GM23338 (cell line): ENCODE data around the gene PPAN.

Experiments used
- CTCF ChIP-seq, 2 experiments: fragments of 200-600 bp in 1 of 2; sonication (generic) in 1 of 2; conservative IDR thresholded peaks; 2 replicates each; pipeline versions ENCODE4 v1.5.1 to v1.6.1; 2016 to 2017; ENCODE audit warnings: antibody characterized with exemption in 2 of 2, low read depth in 2 of 2, mild to moderate bottlenecking in 2 of 2, moderate library complexity in 1 of 2
- EZH2 ChIP-seq: fragments of 200-600 bp; sonication (generic); IDR thresholded peaks from one replicate; pipeline ENCODE4 v1.8.0; 2017; ENCODE audit warnings: antibody characterized with exemption, mild to moderate bottlenecking, low read depth; ENCODE audit not compliant: unreplicated experiment
- POLR2AphosphoS5 ChIP-seq: IDR thresholded peaks from 2 replicates; pipeline ENCODE4 v1.6.1; 2016; ENCODE audit warnings: antibody characterized with exemption, low read depth
- TF ChIP-seq, protein P1 (sequence below): IDR thresholded peaks from one replicate; pipeline ENCODE4 v1.6.1; 2018; ENCODE audit warnings: antibody characterized with exemption; ENCODE audit not compliant: unreplicated experiment

GRCh38 chr19:10068205-10068604 is 38.0 kb upstream of the PPAN start:
- TF ChIP-seq CTCF (conservative IDR thresholded peaks at IDR 0.05; ENCODE audit: low read depth in 2 of 2) (no peak), EZH2 (no peak), POLR2AphosphoS5 (no peak)
- TF ChIP-seq, protein P1, sequence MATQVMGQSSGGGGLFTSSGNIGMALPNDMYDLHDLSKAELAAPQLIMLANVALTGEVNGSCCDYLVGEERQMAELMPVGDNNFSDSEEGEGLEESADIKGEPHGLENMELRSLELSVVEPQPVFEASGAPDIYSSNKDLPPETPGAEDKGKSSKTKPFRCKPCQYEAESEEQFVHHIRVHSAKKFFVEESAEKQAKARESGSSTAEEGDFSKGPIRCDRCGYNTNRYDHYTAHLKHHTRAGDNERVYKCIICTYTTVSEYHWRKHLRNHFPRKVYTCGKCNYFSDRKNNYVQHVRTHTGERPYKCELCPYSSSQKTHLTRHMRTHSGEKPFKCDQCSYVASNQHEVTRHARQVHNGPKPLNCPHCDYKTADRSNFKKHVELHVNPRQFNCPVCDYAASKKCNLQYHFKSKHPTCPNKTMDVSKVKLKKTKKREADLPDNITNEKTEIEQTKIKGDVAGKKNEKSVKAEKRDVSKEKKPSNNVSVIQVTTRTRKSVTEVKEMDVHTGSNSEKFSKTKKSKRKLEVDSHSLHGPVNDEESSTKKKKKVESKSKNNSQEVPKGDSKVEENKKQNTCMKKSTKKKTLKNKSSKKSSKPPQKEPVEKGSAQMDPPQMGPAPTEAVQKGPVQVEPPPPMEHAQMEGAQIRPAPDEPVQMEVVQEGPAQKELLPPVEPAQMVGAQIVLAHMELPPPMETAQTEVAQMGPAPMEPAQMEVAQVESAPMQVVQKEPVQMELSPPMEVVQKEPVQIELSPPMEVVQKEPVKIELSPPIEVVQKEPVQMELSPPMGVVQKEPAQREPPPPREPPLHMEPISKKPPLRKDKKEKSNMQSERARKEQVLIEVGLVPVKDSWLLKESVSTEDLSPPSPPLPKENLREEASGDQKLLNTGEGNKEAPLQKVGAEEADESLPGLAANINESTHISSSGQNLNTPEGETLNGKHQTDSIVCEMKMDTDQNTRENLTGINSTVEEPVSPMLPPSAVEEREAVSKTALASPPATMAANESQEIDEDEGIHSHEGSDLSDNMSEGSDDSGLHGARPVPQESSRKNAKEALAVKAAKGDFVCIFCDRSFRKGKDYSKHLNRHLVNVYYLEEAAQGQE = no peak
